G401 (cell line): Measurements from ENCODE around the gene ATP13A2. TPM values are rescaled to one million over a fixed set of nuclear protein-coding genes. Genes with fewer than 3 reads are reported as not detected.

ENCODE experiments used
- DNase-seq: peaks from one replicate; pipeline ENCODE4 v3.0.0-alpha.2; 2015; ENCODE audit warnings: low spot score
- in situ Hi-C: cut with HindIII; loops from 2 replicates; pipeline ENCODE4 v1.10.0; 2016; ENCODE audit warnings: low sequenced_read_pairs, mixed read lengths
- total RNA-seq: library from RNA; depleted of rRNA; stranded (reverse); fragments of >200 nt; shearing (Covaris generic); gene quantifications from 2 replicates; pipeline ENCODE4 v1.2.3, GENCODE V29; 2014

The ATP13A2 gene
- total RNA-seq, 1 experiment from 2014 or later = 38.9 TPM

DNA sequence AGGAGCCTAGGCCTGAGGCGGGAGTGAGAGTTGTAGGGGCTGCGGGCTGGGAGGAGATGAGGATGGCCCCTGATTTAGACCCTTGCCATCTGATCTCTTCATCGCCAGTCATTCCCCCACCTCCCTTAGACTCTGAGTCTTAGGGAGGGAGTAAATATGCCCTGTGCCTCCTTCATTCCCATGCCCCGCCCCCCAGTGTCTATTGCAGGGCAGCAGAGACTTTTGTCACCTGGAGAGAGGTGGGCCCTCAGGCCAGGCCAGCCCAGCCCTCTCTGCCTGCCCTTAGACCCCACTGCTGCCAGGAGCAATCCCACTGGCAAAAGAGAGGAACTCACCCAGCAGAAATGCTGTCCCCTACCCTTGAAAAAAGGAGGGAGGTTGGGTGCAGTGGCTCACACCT, 28.1 kb downstream of the ATP13A2 start:
- in situ Hi-C loops = no loop called here
- no peak for DNase-seq

DNA sequence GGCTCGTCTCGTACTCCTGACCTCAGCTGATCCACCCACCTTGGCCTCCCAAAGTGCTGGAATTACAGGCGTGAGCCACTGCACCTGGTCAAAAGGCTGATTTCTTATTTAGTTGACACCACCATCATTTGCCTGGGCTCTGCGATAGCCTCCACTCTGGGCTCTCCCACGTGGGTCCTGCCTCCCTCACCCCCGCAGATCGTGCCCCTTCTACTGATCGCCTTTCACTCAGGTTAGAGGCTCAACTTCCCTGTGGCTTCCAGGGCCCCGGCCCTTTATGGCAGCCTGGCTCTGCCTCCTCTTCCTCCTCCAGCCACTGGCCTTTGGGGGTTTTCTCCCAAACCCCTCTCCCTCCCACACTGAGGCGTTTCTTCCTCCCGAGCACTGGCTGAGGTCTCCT, 28.8 kb downstream of the ATP13A2 start:
- DNase-seq = no peak
- in situ Hi-C loops = no loop called here

DNA sequence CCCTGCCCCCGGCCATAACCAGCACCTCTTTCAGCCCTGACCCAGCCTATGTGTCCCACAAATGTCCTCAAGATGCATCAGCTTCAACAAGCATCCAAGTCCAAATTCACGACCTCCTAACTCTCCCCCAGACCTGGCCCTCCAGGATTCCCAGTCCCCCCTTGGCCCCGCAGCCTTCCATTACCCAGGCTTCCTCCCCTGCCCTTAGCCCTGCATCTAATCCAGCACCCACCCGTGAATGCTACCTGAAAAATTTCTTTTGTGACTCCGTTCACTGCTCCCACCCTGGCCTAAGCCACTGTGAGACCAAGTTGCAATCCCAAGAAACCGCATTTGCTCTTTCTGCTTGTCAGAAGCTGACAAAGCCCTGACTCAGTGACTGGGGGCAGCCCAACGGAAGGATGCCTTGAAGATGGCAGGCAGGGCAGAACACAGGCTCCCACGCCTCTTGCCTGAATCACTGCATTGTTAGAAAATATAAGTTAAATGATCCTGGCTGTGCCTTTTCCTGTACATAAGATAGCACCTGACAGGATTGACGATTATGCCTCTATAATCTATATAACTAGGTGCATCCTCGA, 30.4 kb downstream of the ATP13A2 start:
- in situ Hi-C loops = no loop called here
- no peak for DNase-seq

DNA sequence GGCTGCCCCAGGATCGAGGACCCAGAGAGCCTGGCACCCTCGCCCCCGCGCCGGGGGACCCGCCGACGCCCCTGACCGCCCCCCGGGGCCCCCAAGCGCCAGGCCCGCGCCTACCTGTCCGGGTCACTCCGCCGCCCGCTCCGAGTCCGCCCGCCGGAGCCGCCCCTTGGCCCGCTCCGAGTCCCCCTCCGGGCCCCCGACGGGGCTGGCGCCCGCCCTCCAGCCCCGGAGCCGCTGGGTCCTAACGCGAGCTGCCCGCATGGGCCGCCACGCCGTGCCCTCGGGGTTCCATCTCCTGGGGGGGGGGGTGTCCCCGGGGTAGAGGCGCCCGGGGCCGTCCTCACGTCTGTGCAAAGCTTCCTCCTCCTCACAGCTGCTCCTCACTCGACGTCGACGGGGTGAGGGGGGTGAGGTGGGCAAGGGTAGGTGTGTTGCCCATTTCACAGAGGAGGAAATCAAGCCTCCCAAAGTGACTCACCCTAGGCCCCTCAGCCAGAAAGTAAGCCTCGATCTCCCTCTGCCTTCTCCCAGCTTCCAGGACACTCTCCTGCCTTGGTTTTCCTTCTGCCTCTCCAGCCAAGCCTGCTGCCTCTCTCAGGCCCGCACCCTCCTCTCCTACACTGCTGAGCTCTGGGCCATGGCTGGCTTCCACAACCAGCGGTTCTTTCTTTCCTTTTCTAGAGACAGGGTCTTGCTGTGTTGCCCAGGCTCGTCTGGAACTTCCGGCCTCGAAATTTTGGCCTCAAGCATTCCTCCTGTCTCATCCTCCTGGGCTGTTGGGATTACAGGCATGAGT, 31.1 kb downstream of the ATP13A2 start, which contains the start of gene MFAP2:
Gene MFAP2 (minus strand): TSS at position 148 of the 796 bp plus-strand sequence. CDS start 2,347 bp downstream, outside the sequence.
- in situ Hi-C loops = no loop called here
- DNase-seq = no peak

DNA sequence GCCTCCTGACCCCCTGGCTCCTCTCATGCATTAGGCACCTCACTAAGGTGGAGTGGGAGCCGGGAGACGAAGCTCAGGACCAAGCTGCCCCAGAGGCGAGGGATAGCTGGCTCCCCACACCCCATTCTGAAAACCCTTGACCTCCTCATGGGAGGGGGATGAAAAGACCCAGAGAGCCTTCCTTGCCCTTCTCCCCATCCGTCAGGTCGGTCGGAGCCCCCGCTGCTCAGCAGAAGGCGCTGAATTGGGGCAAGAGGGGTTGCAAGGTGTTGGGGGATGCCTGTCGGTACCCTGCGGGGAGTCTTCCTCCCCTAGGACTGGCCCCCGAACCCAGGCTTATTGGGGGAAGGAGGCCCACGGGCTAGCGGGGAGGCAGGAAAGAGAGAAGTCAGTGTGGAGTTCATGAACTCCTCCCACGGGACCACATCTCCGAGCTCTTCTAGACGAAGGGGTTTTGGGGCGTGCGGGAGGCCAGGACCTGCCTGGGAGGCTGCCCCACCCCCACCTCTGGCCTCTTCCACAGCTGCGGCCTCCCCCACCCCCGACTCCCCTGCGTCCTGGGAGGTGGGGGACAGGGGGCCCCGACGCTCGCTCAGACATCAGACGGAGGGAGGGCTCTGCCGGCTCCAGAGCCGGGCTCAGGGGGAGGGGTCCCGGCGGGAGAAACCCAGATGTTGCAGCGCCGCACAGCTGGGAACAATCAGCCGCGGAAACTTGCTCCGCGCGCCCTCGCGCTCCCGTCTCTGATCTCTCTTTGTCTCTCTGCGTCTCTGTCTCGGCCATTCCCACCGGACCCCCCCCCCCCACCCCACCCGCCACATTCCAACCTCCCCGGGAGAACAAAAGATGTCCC, 32.0 kb downstream of the ATP13A2 start:
- no peak for DNase-seq
- in situ Hi-C loops = no loop called here

DNA sequence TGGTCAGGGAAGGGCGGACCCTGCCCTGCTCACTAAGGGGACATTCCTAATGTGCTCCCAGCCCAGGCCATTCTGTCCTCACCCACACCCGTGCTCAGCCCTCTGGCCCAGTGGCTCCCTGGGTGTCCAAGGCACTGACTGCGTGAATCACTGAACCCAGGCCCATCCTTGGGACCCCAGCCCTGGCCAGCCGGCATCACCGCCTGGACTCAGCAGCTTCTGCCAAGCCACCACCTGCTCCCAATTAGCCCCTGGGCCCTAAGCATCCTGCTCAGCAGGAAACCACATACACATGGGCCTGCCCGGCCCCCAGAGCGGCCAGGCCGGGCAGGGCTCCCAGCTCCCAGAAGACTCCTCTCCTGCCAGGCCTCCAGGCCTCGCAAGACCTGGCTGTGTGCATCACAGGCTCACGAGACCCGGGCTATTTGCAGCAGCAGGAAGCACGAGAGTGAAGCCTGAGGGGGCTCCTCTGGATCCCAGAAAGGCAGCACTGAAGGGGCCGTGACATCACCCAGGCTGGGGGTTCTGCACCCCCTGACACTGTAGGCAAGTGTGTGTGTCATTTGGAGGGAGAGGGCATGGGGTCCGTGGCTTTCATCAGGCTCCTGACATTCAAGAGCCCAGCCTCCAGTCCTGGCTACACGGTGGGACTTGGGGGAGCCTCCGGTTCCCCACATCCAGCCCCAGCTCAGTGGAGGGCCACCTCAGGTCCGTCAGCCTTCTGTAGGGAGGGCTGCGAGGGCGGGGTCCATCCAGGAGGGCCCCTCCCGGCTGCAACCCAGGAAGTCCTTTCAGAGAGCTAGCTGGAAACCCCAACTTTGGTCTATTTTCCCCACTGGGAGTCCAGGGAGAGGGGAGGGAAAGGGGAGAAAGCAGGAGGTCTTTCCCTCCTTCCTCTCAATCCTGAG, 32.9 kb downstream of the ATP13A2 start:
- DNase-seq = no peak

DNA sequence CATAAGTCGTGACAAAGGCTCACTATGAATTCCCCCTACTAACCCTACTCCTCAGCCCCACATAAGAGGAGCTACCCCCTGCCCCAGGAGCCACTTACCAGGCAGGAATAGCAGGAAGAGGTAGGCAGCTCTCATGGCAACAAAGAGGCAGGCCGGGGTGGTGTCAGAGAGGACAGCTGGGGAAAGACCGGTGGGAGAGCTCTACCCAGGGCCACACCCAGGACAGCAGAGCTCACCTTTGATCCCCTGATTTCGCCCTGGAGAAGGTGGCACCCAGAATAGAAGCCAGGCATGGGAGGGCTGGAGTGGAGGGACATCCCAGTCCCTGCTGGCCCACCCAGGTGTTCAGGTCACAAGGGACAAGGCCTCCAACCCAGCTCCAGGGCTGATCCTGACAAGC, 33.6 kb downstream of the ATP13A2 start:
- in situ Hi-C loops = no loop called here
- DNase-seq = no peak

More for the DNA sequence above, 32.9 kb downstream of the ATP13A2 start:
- in situ Hi-C loops = no loop called here

DNA sequence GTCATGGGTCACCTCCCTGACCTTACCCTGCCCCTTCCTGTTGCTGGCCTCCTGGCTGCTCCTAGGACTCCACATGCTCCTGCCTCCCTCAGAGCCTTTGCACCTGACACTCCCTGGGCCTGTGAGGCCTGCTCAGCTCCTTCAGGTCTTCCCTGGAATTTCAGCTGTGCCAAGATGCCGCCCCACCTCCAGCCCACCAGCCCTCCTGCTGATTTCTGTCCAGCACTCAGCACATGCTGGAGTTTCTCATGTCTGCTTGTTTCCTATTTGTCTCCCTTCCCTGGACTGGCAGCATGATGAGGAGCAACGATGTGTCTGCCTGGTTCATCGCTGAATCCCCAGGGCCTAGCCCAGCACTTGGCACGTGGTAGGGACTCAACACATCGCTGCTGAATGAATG, 34.4 kb downstream of the ATP13A2 start:
- in situ Hi-C loops = no loop called here
- DNase-seq = no peak

DNA sequence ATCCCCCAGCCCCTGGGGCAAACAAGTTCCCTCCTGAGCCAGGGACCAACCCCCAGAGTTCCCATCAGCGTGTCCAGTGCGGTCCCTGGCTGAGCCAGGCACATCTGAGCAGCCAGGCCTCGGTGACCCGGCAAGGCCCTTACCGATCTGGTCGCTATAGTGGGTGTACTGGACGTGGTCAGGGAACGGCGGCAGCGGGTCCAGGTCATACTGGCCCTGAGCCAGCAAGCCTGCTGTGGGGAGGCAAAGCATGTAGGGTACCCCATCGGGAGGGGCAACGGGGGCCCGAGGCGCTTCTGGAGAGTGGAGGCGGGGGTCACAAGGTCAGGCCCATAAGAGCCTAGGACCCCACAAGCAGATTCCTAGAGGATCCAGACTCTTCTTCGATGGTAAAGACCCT, 34.8 kb downstream of the ATP13A2 start:
- in situ Hi-C loops = no loop called here

DNA sequence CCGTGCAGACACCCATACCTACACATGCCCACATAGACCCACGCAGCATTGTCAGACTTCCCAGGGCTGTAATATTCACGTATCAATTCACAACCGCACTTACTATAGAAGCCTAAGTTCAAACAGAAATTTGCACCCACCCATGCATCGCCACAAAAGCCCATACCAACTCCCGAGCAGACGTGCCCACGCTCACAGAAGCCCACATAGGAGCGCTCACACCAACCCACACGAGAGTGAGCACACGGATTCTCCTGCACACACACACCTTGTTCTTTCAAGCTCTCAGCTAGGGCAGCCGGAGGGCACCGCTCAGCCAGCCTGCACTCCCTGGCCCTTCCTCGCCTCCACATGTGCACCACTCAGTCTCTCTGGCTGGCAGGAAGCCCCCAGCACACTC, 35.9 kb downstream of the ATP13A2 start:
- no peak for DNase-seq
- in situ Hi-C loops = no loop called here

More for the DNA sequence above, 34.8 kb downstream of the ATP13A2 start:
- no peak for DNase-seq

DNA sequence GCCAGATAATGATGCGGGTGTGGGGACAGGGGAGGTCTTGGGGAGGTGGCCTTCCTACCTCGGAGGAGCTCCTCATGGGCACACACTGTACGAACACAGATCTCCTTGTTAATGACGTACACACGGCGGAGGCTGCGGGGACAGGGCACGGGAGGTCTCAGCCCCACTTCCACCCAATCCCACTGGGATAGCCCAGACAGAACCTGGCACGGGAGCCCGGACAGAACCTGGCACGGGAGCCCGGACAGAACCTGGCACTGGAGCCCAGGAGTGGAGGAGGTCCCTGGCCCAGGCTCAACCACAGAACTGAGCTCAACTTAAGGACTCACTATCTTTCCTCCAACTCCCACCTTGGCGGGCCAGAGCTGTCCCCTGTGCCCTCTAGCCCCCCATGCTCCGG, 36.5 kb downstream of the ATP13A2 start:
- in situ Hi-C loops = no loop called here
- no peak for DNase-seq

DNA sequence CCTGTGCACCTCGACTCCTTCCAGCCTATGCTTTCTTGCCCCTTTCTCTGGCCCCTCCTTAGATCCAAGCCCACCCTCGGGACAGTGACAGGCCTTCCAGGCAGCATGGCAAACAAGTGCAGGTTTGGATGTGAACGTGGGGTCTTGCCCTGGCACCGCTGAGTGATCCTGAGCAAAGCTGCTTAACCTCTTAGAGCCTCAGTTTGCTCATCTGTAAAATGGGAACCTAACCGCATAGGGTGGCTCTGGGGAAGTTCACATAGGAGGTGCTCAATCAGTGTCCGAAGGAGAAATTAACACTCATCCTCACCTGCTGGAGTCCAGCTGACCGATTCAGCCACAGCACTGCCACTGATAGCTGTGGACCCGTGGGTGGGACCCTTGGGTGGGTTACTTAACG, 38.5 kb downstream of the ATP13A2 start:
- no peak for DNase-seq
- in situ Hi-C loops = loop anchor here (5.0 kb wide), 1 partner anchor 69 kb away; no protein-coding TSS in a partner anchor

DNA sequence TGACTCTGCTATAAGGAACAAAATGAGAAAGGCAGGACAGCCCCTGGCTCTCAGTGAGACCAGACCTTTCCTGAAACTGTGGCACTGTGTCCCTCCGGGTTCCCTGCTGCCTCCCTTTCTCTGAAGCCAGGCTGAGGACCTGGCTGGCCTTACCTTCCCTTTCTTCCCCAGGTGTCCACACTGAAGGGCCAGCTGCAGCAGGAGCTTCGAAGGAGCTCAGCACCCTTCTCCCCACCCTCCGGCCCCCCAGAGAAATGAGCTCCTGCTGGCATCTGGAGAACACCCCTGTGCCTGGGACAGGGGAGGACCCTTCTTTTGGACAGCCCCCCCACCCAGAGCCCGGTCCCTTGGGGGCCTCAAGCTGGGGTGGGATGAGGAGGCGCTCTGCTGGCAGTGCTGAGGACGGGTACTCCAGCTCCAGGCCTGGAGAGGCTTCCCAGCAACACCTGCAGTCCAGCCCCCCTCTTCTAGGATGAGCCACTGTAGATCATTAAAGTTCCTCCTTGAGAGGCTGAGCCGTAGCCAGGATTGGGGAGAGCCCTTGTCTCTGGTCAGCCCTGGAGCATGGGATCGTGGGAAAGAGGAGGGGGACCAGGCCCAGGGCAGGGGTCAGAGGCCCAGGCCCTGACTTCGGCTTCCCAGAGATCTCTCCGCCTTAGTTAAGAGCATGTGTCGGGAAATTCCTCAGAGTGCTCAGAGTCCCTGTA, 39.4 kb downstream of the ATP13A2 start:
- in situ Hi-C loops = loop anchor here (5.0 kb wide), 1 partner anchor 70 kb away; no protein-coding TSS in a partner anchor
- no peak for DNase-seq

DNA sequence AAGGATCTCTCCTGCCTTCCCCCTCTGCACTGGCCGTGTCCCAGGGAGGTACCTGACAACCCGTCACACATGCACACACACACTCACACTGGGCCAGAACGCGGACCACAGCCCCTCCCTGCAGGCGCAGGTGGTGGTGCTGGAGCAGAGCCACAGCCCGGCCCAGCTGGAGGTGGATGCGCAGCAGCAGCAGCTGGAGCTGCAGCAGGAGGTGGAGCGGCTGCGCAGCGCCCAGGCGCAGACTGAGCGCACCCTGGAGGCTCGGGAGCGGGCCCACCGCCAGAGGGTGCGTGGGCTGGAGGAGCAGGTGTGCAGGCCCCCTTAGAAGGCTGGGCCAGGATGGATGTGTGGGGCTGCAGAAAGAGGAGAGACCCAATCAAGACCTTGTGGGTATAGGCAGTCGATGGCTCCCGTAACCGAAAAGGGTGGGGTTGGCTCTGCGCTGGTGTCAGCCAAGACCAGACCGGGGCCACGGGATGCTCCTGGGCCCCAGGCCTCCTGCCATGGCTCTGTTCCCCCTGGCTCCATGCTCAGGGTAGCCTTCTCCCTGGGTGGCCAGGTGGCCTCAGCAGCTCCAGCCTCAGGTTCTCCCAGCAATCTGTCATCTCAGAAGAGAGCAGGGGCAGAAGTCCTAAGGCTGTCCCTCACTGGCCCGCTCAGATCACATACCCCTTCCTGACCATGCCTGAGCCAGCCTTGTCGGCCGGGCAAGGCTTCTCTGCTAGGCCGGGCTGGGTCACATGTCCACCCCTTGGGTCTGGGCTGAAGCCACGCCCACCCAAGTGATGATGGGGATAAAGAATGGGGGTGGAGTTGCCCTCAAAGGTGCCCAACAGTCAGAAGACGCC, 40.2 kb downstream of the ATP13A2 start:
- peak; percentile 46 for DNase-seq
- in situ Hi-C loops = loop anchor here (5.0 kb wide), 1 partner anchor 71 kb away; no protein-coding TSS in a partner anchor

DNA sequence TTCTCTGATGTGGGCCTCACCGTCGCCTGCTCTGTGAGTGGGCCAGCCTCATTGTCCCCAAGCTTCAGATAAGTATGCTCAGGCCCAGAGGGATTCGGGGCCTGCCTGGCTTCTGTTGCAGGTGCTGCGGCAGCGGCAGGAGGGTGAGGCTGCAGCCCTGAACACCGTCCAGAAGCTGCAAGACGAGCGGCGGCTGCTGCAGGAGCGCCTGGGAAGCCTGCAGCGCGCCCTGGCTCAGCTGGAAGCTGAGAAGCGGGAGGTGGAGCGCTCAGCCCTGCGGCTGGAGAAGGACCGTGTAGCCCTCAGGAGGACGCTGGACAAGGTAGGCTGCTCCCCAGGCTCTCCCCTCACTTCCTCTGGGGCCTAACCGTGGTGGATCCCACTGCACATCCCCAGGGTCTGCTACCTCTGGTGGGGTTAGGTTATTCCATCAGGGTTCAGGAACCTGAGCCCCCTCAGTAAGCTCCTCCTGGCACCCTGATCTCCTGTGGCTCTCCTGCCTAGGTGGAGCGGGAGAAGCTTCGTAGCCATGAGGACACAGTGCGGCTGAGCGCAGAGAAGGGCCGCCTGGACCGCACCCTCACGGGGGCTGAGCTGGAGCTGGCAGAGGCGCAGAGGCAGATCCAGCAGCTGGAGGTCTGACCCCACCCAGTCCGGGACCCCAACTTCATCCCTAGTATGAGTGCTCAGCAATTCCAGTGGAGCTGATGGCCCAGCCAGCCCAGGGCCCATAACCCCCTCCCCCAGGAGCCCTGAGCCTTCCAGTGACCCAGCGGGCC, 41.4 kb downstream of the ATP13A2 start:
- DNase-seq = no peak
- in situ Hi-C loops = loop anchor here (5.0 kb wide), 1 partner anchor 72 kb away; no protein-coding TSS in a partner anchor

DNA sequence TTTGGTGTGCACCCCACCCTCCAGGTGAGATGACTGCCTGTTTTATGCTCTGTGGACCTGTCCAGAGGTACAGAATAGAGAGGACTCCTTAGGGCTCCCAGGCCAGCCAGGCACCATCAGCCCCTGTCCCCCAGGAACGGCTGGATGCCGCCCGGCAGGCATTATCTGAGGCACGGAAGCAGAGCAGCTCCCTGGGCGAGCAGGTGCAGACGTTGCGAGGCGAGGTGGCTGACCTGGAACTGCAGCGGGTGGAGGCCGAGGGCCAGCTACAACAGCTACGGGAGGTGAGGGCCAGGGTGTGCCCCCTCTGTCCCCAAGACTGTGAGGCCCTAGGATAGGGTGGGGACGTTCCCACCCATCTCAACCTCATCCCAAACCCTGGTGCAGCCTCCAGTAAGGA, 42.1 kb downstream of the ATP13A2 start:
- DNase-seq = no peak
- in situ Hi-C loops = loop anchor here (5.0 kb wide), 1 partner anchor 73 kb away; no protein-coding TSS in a partner anchor
